MM.1S (cell line): ENCODE results near the gene ARHGAP28.

Experiments
- DNase-seq: peaks from one replicate; pipeline ENCODE4 v3.0.0-alpha.2; 2015
- H2AFZ ChIP-seq: fragments of 300-600 bp; sonication (generic); 2 replicates; pipeline ENCODE4 v1.6.0; 2016; ENCODE audit warnings: antibody characterized with exemption, low read length
- H3F3A ChIP-seq: fragments of 300-600 bp; sonication (generic); 2 replicates; pipeline ENCODE4 v1.6.1; 2016; ENCODE audit warnings: mild to moderate bottlenecking, antibody characterized with exemption, low read length, moderate library complexity, mixed read lengths; ENCODE audit not compliant: insufficient read depth
- H3K27ac ChIP-seq: fragments of 300-600 bp; sonication (generic); 2 replicates; pipeline ENCODE4 v1.5.1; 2016; ENCODE audit warnings: mild to moderate bottlenecking, low read length
- H3K27me3 ChIP-seq: fragments of 300-600 bp; sonication (generic); replicated peaks from 2 replicates; pipeline ENCODE4 v1.6.0; 2016; ENCODE audit warnings: low read length; ENCODE audit not compliant: insufficient read depth
- H3K36me3 ChIP-seq: fragments of 300-600 bp; sonication (generic); replicated peaks from 2 replicates; pipeline ENCODE4 v1.6.1; 2016; ENCODE audit warnings: mild to moderate bottlenecking, low read length, mixed read lengths; ENCODE audit not compliant: insufficient read depth
- H3K4me1 ChIP-seq: fragments of 300-600 bp; sonication (generic); 2 replicates; pipeline ENCODE4 v1.6.1; 2016; ENCODE audit warnings: low read length, mixed read lengths
- H3K4me2 ChIP-seq: fragments of 300-600 bp; sonication (generic); 2 replicates; pipeline ENCODE4 v1.6.0; 2016; ENCODE audit warnings: low read depth, low read length
- H3K4me3 ChIP-seq: fragments of 300-600 bp; sonication (generic); 2 replicates; pipeline ENCODE4 v1.5.1; 2016; ENCODE audit warnings: low read length, mixed read lengths
- H3K79me2 ChIP-seq: fragments of 300-600 bp; sonication (generic); 2 replicates; pipeline ENCODE4 v1.6.1; 2016; ENCODE audit warnings: mixed run types, low read length, mixed read lengths
- H3K9ac ChIP-seq: fragments of 300-600 bp; sonication (generic); 2 replicates; pipeline ENCODE4 v1.6.1; 2016; ENCODE audit warnings: low read length, mixed read lengths
- H3K9me2 ChIP-seq: fragments of 300-600 bp; sonication (generic); replicated peaks from 2 replicates; pipeline ENCODE4 v1.6.1; 2016; ENCODE audit warnings: mild to moderate bottlenecking, low read length, mixed read lengths; ENCODE audit not compliant: insufficient read depth
- H3K9me3 ChIP-seq: fragments of 300-600 bp; sonication (generic); replicated peaks from 2 replicates; pipeline ENCODE4 v1.6.1; 2016; ENCODE audit warnings: mild to moderate bottlenecking, low read length, mixed read lengths; ENCODE audit not compliant: insufficient read depth
- H4K20me1 ChIP-seq: fragments of 300-600 bp; sonication (generic); 2 replicates; pipeline ENCODE4 v1.6.1; 2016; ENCODE audit warnings: mild to moderate bottlenecking, low read length, moderate library complexity, mixed read lengths; ENCODE audit not compliant: insufficient read depth
- EZH2 ChIP-seq: fragments of 300-600 bp; sonication (generic); optimal IDR thresholded peaks from 2 replicates; pipeline ENCODE3; 2017; ENCODE audit warnings: low read depth, mild to moderate bottlenecking, antibody characterized with exemption, low read length, mixed read lengths
- EZH2phosphoT487 ChIP-seq: fragments of 300-600 bp; sonication (generic); IDR thresholded peaks from 2 replicates; pipeline ENCODE4 v1.6.1; 2018; ENCODE audit warnings: antibody characterized with exemption, low read length
- TF ChIP-seq, protein P1 (sequence below): fragments of 300-600 bp; sonication (generic); IDR thresholded peaks from 2 replicates; pipeline ENCODE4 v1.5.1; 2016; ENCODE audit warnings: antibody characterized with exemption, low read length, mixed read lengths

ARHGAP28 gene

GRCh38 chr18:6855767-6856166, 126.3 kb downstream of the ARHGAP28 start:
- Histone ChIP-seq H3K4me1 (no peaks in the 10 kb centered on the region), H3K4me3 (no peak overlapping the region), H2AFZ (no peak overlapping the region), H3K36me3 (no peaks in the 10 kb centered on the region), H3K9me2 (no peaks in the 10 kb centered on the region), H4K20me1 (no peaks in the 10 kb centered on the region), H3F3A (no peaks in the 10 kb centered on the region), H3K27me3 (no peaks in the 10 kb centered on the region), H3K9me3 (no peaks in the 10 kb centered on the region), H3K4me2 (no peak overlapping the region), H3K79me2 (no peaks in the 10 kb centered on the region), H3K27ac (no peak overlapping the region), H3K9ac (no peak overlapping the region)
- no peak for DNase-seq
- TF ChIP-seq EZH2phosphoT487, result no peak
- TF ChIP-seq EZH2, result no peak
- TF ChIP-seq, protein P1, sequence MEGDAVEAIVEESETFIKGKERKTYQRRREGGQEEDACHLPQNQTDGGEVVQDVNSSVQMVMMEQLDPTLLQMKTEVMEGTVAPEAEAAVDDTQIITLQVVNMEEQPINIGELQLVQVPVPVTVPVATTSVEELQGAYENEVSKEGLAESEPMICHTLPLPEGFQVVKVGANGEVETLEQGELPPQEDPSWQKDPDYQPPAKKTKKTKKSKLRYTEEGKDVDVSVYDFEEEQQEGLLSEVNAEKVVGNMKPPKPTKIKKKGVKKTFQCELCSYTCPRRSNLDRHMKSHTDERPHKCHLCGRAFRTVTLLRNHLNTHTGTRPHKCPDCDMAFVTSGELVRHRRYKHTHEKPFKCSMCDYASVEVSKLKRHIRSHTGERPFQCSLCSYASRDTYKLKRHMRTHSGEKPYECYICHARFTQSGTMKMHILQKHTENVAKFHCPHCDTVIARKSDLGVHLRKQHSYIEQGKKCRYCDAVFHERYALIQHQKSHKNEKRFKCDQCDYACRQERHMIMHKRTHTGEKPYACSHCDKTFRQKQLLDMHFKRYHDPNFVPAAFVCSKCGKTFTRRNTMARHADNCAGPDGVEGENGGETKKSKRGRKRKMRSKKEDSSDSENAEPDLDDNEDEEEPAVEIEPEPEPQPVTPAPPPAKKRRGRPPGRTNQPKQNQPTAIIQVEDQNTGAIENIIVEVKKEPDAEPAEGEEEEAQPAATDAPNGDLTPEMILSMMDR, result no peak

DNA sequence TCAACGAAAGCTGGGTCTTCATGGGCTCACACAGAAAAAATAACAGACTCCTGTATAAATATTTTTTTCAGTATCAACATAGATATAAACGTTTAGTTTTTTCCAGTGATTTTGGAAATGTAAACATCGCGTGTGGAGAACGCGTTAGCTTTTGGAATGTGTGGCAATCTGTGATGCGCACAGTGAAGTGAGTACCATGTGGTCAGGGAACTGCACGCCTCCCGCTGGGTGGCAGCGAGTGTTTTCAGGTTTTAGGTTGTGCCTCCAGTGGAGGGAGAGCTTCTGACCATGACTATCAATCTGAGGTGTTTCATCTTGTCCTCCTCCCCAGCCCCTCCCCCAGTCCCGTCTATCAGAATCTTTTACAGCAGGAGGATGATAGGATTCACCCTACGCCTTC, 127.8 kb downstream of the ARHGAP28 start:
- Histone ChIP-seq H3K27me3 (no peaks in the 10 kb centered on the region), H3F3A (no peaks in the 10 kb centered on the region), H2AFZ (no peak overlapping the region), H3K9me3 (no peaks in the 10 kb centered on the region), H4K20me1 (no peaks in the 10 kb centered on the region), H3K4me3 (no peak overlapping the region), H3K9ac (no peak overlapping the region), H3K36me3 (no peaks in the 10 kb centered on the region), H3K27ac (no peak overlapping the region), H3K4me2 (no peak overlapping the region), H3K4me1 (no peaks in the 10 kb centered on the region), H3K79me2 (no peaks in the 10 kb centered on the region), H3K9me2 (no peaks in the 10 kb centered on the region)
- DNase-seq, result no peak
- TF ChIP-seq EZH2phosphoT487 (no peak), EZH2 (no peak)
- TF ChIP-seq, protein P1, result no peak

DNA sequence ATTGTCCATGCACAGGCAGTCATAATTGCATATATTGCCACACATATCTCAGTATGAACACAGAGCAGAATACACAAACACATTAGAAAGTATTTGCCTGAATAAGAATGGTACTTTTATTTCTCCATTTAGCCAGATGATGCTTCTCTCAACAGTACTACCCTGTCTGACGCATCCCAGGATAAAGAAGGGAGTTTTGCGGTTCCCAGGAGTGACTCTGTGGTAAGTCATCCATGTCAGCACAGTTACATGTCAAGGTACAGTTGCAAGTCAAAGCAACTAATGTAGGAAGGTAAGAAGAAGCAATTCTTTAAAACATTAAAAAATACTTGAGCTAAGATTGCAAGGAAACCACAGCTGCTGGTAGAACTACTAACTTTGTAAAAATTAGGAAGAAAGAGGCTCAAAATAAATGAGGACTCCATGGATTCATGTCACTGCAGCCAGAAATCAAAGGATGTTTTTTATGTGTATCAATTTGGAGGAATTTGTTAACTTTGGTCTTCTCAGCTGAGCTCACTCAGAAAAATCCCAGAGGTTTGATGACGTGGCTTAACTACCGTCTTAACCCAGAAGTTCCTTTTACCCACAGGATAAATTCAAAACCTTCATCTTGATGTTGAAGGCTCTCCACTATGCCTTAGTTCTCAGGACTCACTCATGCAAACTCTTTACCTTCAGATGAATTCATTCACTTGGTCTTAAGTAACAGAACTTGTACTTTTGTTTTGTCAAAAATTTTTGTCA, 130.3 kb downstream of the ARHGAP28 start:
- H3K9me3 ChIP-seq, result no peaks in the 10 kb centered on the region
- H3K4me2 ChIP-seq, result no peak overlapping the region
- no peaks in the 10 kb centered on the region for H3K27me3 ChIP-seq
- TF ChIP-seq EZH2phosphoT487 (no peak), EZH2 (no peak)
- TF ChIP-seq, protein P1, result no peak
- H3K36me3 ChIP-seq, result no peaks in the 10 kb centered on the region
- H4K20me1 ChIP-seq, result no peaks in the 10 kb centered on the region
- H3K4me3 ChIP-seq, result no peak overlapping the region
- H3K27ac ChIP-seq, result no peak overlapping the region
- no peaks in the 10 kb centered on the region for H3F3A ChIP-seq
- no peak overlapping the region for H3K9ac ChIP-seq
- no peak for DNase-seq
- H3K79me2 ChIP-seq, result no peaks in the 10 kb centered on the region
- no peaks in the 10 kb centered on the region for H3K9me2 ChIP-seq
- no peak overlapping the region for H2AFZ ChIP-seq
- no peaks in the 10 kb centered on the region for H3K4me1 ChIP-seq
